ENCODE data around the gene RNF150.
"Not testable (repeated sequence)": the region's sequence is repeated elsewhere in the genome, so short reads cannot be mapped to it uniquely, and the experiment has no call there.

Gene RNF150

DNA sequence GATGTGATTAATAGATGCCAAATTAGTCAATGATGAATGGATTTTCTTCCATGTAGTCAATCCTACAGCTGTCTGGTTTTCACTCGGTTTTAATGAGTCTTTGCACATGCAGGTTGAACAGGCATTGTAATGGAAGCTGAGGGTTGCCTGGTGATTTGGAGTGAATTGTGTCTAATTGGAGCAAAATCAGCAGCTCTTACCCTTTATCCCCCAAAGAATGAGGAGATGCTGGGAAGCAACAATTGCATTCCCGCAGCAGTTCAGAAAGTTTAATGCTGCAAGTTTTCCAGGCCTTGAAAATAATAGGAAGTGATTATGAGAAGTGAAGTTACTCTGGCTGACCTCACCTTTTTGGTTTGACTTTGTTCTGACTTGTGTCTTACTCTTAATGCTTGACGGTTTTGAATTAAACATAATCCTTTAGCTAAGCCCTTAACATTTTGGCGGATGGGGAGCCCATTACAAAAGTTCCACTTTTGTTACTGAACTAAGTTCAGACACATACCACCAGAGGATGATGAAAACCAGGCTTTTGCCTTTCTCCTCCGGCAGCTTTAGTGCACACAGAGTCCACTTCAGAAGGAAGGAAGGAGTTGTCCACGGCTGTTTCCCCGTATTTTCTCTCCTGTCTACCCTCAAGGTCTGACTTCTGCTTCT is 298.3 kb downstream of the RNF150 start:
- Mint-ChIP-seq H3K9me3 (no peaks in the 10 kb centered on the region), H3K4me1 (peaks cover 3% of the 10 kb centered on the region), H3K4me3 (no peak overlapping the region), H3K27me3 (no peaks in the 10 kb centered on the region), H3K36me3 (ENCODE audit: low read depth) (no peaks in the 10 kb centered on the region), H3K27ac (no peak overlapping the region)
- DNase-seq (no peak), ATAC-seq (no peak)

DNA sequence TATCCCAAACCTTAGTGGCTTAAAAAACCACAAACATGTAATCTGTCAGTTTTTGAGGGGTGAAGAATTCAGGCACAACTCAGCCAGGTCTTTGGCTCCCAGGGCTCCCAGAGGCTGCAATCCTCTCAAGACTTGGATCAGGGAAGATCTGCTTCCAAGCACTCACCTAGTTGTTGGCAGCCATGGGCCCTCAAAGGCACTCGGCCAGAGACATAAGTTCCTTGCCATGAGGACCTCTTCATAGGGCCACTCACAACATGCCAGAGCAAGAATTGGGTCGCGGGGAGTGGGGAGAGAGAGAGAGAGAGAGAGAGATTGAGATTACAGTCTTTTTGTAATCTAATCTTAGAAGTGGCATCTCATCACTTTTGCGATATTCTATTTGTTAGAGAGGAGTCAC is 300.0 kb downstream of the RNF150 start:
- H3K4me3 Mint-ChIP-seq, result no peak overlapping the region
- peaks cover 3% of the 10 kb centered on the region for H3K4me1 Mint-ChIP-seq
- DNase-seq (no peak), ATAC-seq (no peak)
- no peak overlapping the region for H3K27ac Mint-ChIP-seq
- no peaks in the 10 kb centered on the region for H3K27me3 Mint-ChIP-seq
- H3K9me3 Mint-ChIP-seq, result no peaks in the 10 kb centered on the region
- no peaks in the 10 kb centered on the region for H3K36me3 Mint-ChIP-seq (ENCODE audit: low read depth)

DNA sequence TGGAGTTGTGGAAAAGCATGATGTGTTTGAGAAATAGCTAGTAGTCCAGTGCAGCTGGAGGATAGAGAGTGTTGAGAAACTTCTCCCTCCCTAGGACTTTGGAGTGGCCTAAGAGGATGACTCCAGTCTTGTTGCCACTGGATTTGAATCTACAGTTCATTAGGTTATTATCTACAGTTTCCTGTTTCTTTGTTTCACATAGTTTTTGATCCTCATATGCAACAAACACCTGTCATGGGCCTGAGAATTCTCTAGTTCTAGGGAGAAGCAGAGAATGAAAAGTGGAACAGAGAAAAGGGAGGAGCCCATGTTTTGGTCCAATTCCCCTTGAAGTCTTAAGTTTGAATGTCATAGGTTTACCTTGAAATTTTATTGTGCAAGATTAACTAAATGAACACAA is 303.4 kb downstream of the RNF150 start:
- H3K9me3 Mint-ChIP-seq, result peaks cover 3% of the 10 kb centered on the region
- ATAC-seq (no peak), DNase-seq (no peak)
- peaks cover 3% of the 10 kb centered on the region for H3K4me1 Mint-ChIP-seq
- H3K4me3 Mint-ChIP-seq, result no peak overlapping the region
- no peaks in the 10 kb centered on the region for H3K27me3 Mint-ChIP-seq
- H3K27ac Mint-ChIP-seq, result no peak overlapping the region
- H3K36me3 Mint-ChIP-seq (ENCODE audit: low read depth), result no peaks in the 10 kb centered on the region

DNA sequence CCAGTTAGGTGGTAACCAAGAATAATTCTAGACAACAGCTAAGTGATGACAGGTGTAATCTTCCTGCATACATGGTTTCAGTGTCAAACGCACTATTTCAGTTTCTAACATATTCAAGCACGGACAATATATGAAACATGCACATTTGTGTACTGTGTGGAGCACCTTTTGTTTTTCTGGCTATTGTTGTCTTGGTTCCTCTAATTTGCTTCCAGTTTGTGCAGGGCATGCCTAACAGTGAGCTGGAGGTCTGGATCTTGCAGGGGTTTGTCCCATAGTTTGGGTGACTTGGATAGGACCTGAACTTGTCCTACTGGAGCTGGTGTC is 306.6 kb downstream of the RNF150 start:
- peaks cover 6% of the 10 kb centered on the region for H3K9me3 Mint-ChIP-seq
- H3K27me3 Mint-ChIP-seq, result no peaks in the 10 kb centered on the region
- H3K4me3 Mint-ChIP-seq, result no peak overlapping the region
- H3K4me1 Mint-ChIP-seq, result peaks cover 3% of the 10 kb centered on the region
- ATAC-seq, result no peak
- no peak overlapping the region for H3K27ac Mint-ChIP-seq
- DNase-seq, result no peak
- no peaks in the 10 kb centered on the region for H3K36me3 Mint-ChIP-seq (ENCODE audit: low read depth)

DNA sequence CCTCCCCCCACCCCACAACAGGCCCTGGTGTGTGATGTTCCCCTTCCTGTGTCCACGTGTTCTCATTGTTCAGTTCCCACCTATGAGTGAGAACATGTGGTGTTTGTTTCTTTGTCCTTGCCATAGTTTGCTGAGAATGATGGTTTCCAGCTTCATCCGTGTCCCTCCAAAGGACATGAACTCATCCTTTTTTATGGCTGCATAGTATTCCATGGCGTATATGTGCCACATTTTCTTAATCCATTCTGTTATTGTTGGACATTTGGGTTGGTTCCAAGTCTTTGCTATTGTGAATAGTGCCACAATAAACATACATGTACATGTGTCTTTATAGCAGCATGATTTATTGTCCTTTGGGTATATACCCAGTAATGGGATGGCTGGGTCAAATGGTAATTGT is 312.7 kb downstream of the RNF150 start:
- not testable (repeated sequence) for H3K4me1 Mint-ChIP-seq; DNase-seq; H3K36me3 Mint-ChIP-seq (ENCODE audit: low read depth); H3K4me3 Mint-ChIP-seq; H3K27ac Mint-ChIP-seq; H3K9me3 Mint-ChIP-seq; H3K27me3 Mint-ChIP-seq; ATAC-seq

DNA sequence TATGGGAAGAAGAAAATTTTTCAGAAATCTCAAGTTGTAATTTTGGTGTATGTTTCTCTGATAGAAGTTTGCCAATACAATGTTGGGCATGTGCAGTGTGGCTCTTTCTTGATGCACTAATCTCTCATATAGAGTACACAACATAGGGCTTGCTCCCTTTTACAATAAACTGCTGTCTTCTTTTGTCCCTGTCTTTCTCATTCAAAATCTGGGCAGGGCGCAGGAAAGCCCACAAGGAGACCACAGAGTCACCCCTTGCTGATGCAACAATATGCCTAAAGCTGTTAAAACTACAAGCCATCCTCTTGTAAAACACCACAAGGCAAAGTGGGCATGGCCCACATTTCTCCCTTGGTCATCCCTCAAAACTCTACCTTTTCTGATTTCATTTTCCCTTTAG is 313.7 kb downstream of the RNF150 start:
- Mint-ChIP-seq H3K4me1 (no peaks in the 10 kb centered on the region), H3K36me3 (ENCODE audit: low read depth) (no peaks in the 10 kb centered on the region), H3K9me3 (peaks cover under 1% of the 10 kb centered on the region), H3K27ac (no peak overlapping the region), H3K4me3 (no peak overlapping the region), H3K27me3 (no peaks in the 10 kb centered on the region)
- no peak for ATAC-seq
- no peak for DNase-seq

DNA sequence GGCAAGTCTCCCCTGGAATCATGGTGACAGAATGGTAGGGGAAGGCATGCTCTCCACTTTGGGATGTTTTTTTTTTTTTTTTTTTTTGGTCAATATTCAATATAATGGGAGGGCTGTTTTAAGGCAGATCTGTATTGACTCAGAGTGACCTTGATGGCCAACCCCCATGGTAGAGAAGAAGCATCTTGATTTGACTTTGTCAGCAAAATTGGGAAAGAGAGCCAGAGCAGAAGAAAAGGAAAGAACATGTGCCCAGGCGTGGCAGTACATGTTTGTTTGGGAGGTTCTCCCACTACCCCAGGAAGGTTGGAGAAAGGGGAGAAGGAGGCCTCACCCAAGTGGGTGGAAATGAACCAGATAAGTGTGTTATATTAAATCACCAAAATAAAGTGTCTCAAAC is 314.8 kb downstream of the RNF150 start:
- Mint-ChIP-seq H3K27me3 (no peaks in the 10 kb centered on the region), H3K4me1 (no peaks in the 10 kb centered on the region), H3K27ac (no peak overlapping the region), H3K9me3 (no peaks in the 10 kb centered on the region), H3K4me3 (no peak overlapping the region), H3K36me3 (ENCODE audit: low read depth) (no peaks in the 10 kb centered on the region)
- ATAC-seq (no peak), DNase-seq (no peak)

DNA sequence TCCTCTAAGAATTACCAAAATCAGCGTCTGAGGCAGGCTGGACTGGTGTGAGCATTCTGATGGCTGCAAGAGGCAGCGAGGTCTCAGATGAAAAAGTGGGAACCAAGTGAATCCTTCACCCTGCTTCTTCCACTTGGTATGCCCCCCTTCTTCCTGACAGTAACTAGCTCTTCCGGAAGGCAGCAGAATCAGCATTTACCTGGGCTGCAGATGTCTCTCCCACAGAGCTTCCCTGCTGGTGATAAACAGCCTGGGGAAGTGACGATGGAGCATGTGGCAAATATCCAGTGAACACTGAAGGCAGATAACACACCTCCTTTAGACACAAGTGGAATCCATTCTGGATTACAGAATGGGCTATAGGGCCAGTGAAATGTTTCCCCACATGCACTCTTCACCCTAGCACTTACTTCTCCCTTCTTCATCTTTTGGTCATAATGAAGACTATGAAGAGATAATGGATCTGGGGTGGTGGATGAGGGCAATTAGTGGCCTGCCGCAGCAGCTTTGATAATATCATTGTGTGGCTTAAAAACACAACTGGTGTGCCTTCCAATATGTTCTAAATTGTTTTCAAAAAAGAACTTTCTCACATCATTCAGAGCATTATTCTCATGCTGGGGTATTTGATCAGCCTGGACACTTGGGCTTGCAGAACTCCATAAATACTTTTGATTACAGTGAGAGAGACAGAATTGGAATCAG is 316.3 kb downstream of the RNF150 start:
- DNase-seq (no peak), ATAC-seq (no peak)
- no peaks in the 10 kb centered on the region for H3K27me3 Mint-ChIP-seq
- no peak overlapping the region for H3K27ac Mint-ChIP-seq
- no peak overlapping the region for H3K4me3 Mint-ChIP-seq
- no peaks in the 10 kb centered on the region for H3K36me3 Mint-ChIP-seq (ENCODE audit: low read depth)
- H3K4me1 Mint-ChIP-seq, result no peaks in the 10 kb centered on the region
- H3K9me3 Mint-ChIP-seq, result no peaks in the 10 kb centered on the region

DNA sequence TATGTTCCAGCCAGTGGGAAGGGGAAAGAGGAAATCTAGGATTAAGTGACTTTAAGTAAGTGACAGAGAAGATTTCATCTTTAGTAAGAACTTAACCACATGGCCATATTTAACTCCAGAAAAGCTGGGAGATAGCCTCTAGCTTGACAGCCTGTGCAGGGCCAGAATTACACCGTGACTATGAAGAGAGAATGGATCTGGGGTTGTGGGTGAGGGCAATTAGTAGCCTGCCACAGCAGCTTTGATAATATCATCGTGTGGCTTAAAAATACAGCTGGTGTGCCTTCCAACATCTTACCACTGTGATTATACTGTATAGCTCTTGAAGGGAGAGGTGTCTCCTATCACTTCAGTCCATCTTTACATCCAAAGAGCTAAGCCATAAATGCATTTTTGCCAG is 319.5 kb downstream of the RNF150 start:
- peaks cover 5% of the 10 kb centered on the region for H3K4me1 Mint-ChIP-seq
- ATAC-seq (no peak), DNase-seq (no peak)
- peaks cover 3% of the 10 kb centered on the region for H3K27me3 Mint-ChIP-seq
- H3K4me3 Mint-ChIP-seq, result no peak overlapping the region
- no peaks in the 10 kb centered on the region for H3K36me3 Mint-ChIP-seq (ENCODE audit: low read depth)
- H3K9me3 Mint-ChIP-seq, result no peaks in the 10 kb centered on the region
- no peak overlapping the region for H3K27ac Mint-ChIP-seq

DNA sequence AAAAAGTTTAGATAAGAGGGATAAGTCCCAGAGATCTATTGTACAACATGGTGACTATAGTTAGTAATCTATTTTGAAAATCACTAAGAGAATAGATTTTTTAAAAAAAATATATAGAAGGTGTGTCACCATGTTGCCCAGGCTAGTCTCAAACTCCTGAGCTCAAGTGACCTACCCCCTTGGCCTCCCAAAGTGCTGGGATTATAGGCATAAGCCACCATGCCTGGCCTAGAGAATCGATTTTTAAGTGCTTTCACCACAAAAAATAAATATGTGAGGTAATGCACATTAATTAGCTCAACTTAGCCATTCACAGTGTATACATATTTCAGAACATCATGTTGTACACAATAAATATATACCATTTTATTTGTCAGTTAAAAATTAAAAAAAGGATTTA is 320.4 kb downstream of the RNF150 start:
- no peak for DNase-seq
- Mint-ChIP-seq H3K36me3 (ENCODE audit: low read depth) (no peaks in the 10 kb centered on the region), H3K4me3 (no peak overlapping the region), H3K27me3 (peaks cover 3% of the 10 kb centered on the region), H3K4me1 (peaks cover 6% of the 10 kb centered on the region), H3K9me3 (no peaks in the 10 kb centered on the region), H3K27ac (no peak overlapping the region)
- ATAC-seq, result no peak

DNA sequence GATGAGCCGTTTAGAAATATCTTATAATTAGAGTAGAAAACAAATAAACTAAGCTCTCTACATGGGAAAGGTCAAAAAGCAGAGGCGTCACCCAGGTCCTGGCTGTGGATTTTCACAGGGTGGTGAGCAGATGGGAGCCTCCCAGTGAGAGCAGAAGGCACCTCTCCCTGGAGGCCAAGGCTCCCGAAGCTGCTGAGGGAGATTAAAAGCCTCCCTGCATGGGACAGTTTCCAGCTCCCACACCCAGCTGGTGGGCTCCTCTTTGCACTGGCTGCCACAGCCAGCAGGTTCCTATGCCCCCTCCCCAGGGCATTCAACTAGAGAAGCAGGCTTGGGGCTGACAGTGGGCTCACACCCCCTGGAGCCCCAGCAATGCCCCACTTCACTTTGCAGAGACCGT is 321.8 kb downstream of the RNF150 start:
- no peaks in the 10 kb centered on the region for H3K9me3 Mint-ChIP-seq
- no peaks in the 10 kb centered on the region for H3K36me3 Mint-ChIP-seq (ENCODE audit: low read depth)
- DNase-seq (no peak), ATAC-seq (peak; percentile 28)
- no peak overlapping the region for H3K4me3 Mint-ChIP-seq
- H3K27me3 Mint-ChIP-seq, result peaks cover 3% of the 10 kb centered on the region
- peaks cover 7% of the 10 kb centered on the region for H3K4me1 Mint-ChIP-seq
- no peak overlapping the region for H3K27ac Mint-ChIP-seq

DNA sequence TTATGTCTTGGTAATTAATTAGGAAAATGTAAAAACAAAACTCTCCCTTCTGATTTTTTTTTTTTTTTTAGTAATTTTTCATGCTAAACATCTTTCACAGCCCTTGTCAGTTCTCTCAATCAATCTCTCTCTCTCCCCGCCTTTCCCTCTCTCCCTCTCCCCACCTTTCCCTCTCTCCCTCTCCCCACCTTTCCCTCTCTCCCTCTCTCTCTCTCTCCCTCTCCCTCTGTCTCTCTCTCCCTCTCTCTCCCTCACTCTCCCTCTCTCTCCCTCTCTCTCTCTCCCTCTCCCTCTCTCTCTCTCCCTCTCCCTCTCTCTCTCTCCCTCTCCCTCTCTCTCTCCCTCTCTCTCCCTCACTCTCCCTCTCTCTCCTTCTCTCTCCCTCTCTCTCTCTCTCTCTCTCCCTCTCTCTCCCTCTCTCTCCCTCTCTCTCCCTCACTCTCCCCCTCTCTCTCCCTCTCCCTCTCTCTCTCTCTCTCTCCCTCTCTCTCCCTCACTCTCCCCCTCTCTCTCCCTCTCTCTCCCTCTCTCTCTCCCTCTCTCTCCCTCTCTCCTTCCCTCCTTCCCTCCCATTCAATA is 322.6 kb downstream of the RNF150 start:
- not testable (repeated sequence) for H3K27ac Mint-ChIP-seq; H3K27me3 Mint-ChIP-seq; H3K9me3 Mint-ChIP-seq; H3K4me3 Mint-ChIP-seq; DNase-seq; H3K36me3 Mint-ChIP-seq (ENCODE audit: low read depth); ATAC-seq
- H3K4me1 Mint-ChIP-seq, result peaks cover 10% of the 10 kb centered on the region

All from activated naive CD8-positive, alpha-beta T cell treated with anti-CD3 and anti-CD28 coated beads, Interleukin-2, amount 50 U/mL, for 24 hours (primary cell).